GOT3 (cell line): ENCODE measurements around the gene TSPAN7.

Experiments used
- DNase-seq: peaks from one replicate; lab custom pipeline; 2025; ENCODE audit warnings: mixed read lengths; lab: John Stamatoyannopoulos, UW

Gene TSPAN7

GRCh38 chrX:38561126-38561868 lies at the start of gene TSPAN7:
Gene TSPAN7, plus strand, starts transcription at chrX:38561542. Its CDS starts 5 bp downstream, at chrX:38561547.
- peak; percentile 39 for DNase-seq

GRCh38 chrX:38513112-38513742 lies 48.1 kb upstream of the TSPAN7 start:
- DNase-seq: no peak

- no peak for DNase-seq
These were observed 47.1 kb upstream of the TSPAN7 start for GRCh38 chrX:38514016-38514854.

- DNase-seq: no peak
These were observed 46.1 kb upstream of the TSPAN7 start for GRCh38 chrX:38515291-38515690.

GRCh38 chrX:38516196-38516774 lies 45.1 kb upstream of the TSPAN7 start:
- no peak for DNase-seq

GRCh38 chrX:38519651-38520050 lies 41.7 kb upstream of the TSPAN7 start:
- no peak for DNase-seq

- DNase-seq: no peak
These were observed 23.2 kb upstream of the TSPAN7 start for GRCh38 chrX:38538134-38538533.

- no peak for DNase-seq
These were observed 21.6 kb upstream of the TSPAN7 start for GRCh38 chrX:38539748-38540147.

- DNase-seq: no peak
These were observed 12.8 kb upstream of the TSPAN7 start for GRCh38 chrX:38548508-38548907.

GRCh38 chrX:38552721-38553120 lies 8.6 kb upstream of the TSPAN7 start:
- DNase-seq: no peak

- no peak for DNase-seq
These were observed 2.7 kb upstream of the TSPAN7 start for GRCh38 chrX:38558686-38559085.

GRCh38 chrX:38560776-38561125 lies 591 bp upstream of the TSPAN7 start:
- no peak for DNase-seq

- DNase-seq: no peak
These were observed 793 bp downstream of the TSPAN7 start for GRCh38 chrX:38561951-38562719.

GRCh38 chrX:38563030-38563429 lies 1.7 kb downstream of the TSPAN7 start:
- no peak for DNase-seq

GRCh38 chrX:38570396-38570795 lies 9.1 kb downstream of the TSPAN7 start:
- DNase-seq: no peak

GRCh38 chrX:38571058-38571457 lies 9.7 kb downstream of the TSPAN7 start:
- DNase-seq: no peak

GRCh38 chrX:38574858-38575257 lies 13.5 kb downstream of the TSPAN7 start:
- DNase-seq: no peak

GRCh38 chrX:38575888-38576287 lies 14.5 kb downstream of the TSPAN7 start:
- no peak for DNase-seq

GRCh38 chrX:38577738-38578137 lies 16.4 kb downstream of the TSPAN7 start:
- DNase-seq: no peak

- no peak for DNase-seq
These were observed 16.8 kb downstream of the TSPAN7 start for GRCh38 chrX:38578167-38578566.

- DNase-seq: no peak
These were observed 21.8 kb downstream of the TSPAN7 start for GRCh38 chrX:38583181-38583580.

- no peak for DNase-seq
These were observed 33.1 kb downstream of the TSPAN7 start for GRCh38 chrX:38594434-38594833.
